ENCODE results near the gene S100A7.

DNA sequence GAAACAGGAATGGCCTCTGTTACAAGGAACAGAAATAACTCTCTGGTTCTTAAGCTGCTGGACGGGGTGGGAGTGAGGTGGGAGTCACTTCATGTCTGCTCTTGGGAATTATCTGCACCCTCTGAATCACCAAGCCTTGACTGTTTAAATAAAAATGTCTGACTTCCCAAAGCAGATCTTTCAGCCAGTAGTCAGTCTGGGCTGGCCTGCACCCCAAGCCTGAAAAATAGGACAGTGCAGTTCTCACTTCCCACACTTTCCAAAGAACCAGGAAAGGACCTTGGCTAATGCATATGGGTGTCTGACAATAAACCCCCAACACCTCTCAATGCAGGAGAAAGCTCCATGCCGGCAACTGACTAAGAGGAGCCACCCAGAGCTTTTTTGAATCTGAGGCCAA is 796 bp downstream of the S100A7 start:
- no peak for TF ChIP-seq POLR2A (IDR thresholded peaks at IDR 0.05)
- TF ChIP-seq POLR2AphosphoS5 (IDR thresholded peaks at IDR 0.05) = no peak
- TF ChIP-seq, protein P1, sequence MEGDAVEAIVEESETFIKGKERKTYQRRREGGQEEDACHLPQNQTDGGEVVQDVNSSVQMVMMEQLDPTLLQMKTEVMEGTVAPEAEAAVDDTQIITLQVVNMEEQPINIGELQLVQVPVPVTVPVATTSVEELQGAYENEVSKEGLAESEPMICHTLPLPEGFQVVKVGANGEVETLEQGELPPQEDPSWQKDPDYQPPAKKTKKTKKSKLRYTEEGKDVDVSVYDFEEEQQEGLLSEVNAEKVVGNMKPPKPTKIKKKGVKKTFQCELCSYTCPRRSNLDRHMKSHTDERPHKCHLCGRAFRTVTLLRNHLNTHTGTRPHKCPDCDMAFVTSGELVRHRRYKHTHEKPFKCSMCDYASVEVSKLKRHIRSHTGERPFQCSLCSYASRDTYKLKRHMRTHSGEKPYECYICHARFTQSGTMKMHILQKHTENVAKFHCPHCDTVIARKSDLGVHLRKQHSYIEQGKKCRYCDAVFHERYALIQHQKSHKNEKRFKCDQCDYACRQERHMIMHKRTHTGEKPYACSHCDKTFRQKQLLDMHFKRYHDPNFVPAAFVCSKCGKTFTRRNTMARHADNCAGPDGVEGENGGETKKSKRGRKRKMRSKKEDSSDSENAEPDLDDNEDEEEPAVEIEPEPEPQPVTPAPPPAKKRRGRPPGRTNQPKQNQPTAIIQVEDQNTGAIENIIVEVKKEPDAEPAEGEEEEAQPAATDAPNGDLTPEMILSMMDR (IDR thresholded peaks at IDR 0.05) = no peak
